ENCODE data around the gene DHX16. TPM values are rescaled to one million over a fixed set of nuclear protein-coding genes. Genes with fewer than 3 reads are reported as not detected.
A peak's percentile ranks its signal among the peaks of the same experiment; 100 is the strongest.

DHX16 gene
- total and polyA plus RNA-seq, 2 of the 8 experiments (the other 6 are each of a cell fraction or from before 2014, with no cell fraction given): 27.4 to 44.4 TPM

- TF ChIP-seq SIN3A (conservative IDR thresholded peaks at IDR 0.05 in 1 of 2, IDR thresholded peaks at IDR 0.05 in 1 of 2; ENCODE audit: low read depth in 1 of 2, low read length in 2 of 2) (0 out of 4 replicates have a peak, but pooled peaks of 1 of the 2 experiments have one; percentile 61), HDAC2 (IDR thresholded peaks at IDR 0.05; ENCODE audit: borderline replicate concordance in 1 of 2, low read depth in 2 of 2, low read length in 2 of 2) (0 out of 4 replicates have a peak, but pooled peaks of 1 of the 2 experiments have one; percentile 63), BRCA1 (IDR thresholded peaks at IDR 0.05; ENCODE audit: low read depth, low read length) (no peak), ATF3 (IDR thresholded peaks at IDR 0.05; ENCODE audit: insufficient read depth, low read depth, low read length) (peak; percentile 90), MAFK (IDR thresholded peaks at IDR 0.05; ENCODE audit: low read depth, low read length) (no peak), NRF1 (IDR thresholded peaks at IDR 0.05; ENCODE audit: low read depth, low read length) (peak; percentile 72), RXRA (IDR thresholded peaks at IDR 0.05; ENCODE audit: insufficient read depth, low read depth, low read length) (no peak), CREB1 (IDR thresholded peaks at IDR 0.05) (peak; percentile 72), EZH2 (IDR thresholded peaks at IDR 0.05; ENCODE audit: low read depth, low read length, severe bottlenecking) (no peak), EP300 (IDR thresholded peaks at IDR 0.05; ENCODE audit: borderline replicate concordance in 1 of 2, low read depth in 2 of 2, low read length in 2 of 2) (0 out of 3 replicates have a peak, but pooled peaks of 1 of the 2 experiments have one; percentile 28), ATF2 (IDR thresholded peaks at IDR 0.05; ENCODE audit: low read length) (peak; percentile 26; the same call in 1 of the 2 replicates), TAF7 (optimal IDR thresholded peaks at IDR 0.05; ENCODE audit: borderline replicate concordance, low read depth, low read length) (no peak), BACH1 (IDR thresholded peaks at IDR 0.05; ENCODE audit: low read length) (peak; percentile 96), SP1 (IDR thresholded peaks at IDR 0.05; ENCODE audit: low read depth, low read length) (no peak; the same call in 1 of the 2 replicates), CEBPB (IDR thresholded peaks at IDR 0.05; ENCODE audit: low read depth, low read length) (no peak), SP4 (IDR thresholded peaks at IDR 0.05; ENCODE audit: low read length) (no peak), KDM1A (IDR thresholded peaks at IDR 0.05; ENCODE audit: borderline replicate concordance, low read length) (no peak), POU5F1 (IDR thresholded peaks at IDR 0.05; ENCODE audit: low read depth, low read length) (no peak), SIX5 (IDR thresholded peaks at IDR 0.05; ENCODE audit: low read depth, low read length) (no peak), CBX8 (IDR thresholded peaks at IDR 0.05; ENCODE audit: borderline replicate concordance, low read depth, low read length) (no peak), KDM5A (IDR thresholded peaks at IDR 0.05; ENCODE audit: low read length) (no peak)
Measured at GRCh38 chr6:30721198-30722024, 48.6 kb upstream of the DHX16 start (continued).

Data from H1 (cell line).